Ovary (tissue), 9 donors: Measurements from ENCODE around the gene ZSWIM5. TPM values are rescaled to one million over a fixed set of nuclear protein-coding genes. Genes with fewer than 3 reads are reported as not detected.

Source experiments
- DNase-seq, 5 donors: peaks; one replicate each; pipeline ENCODE4 v3.0.0-alpha.2; 2019 to 2020
- H3K27ac ChIP-seq, 2 donors: fragments of 200-600 bp; one replicate each; pipeline versions ENCODE4 v1.5.1 to v1.8.0; 2019 to 2022
- H3K27me3 ChIP-seq: fragments of 200-600 bp; one replicate; pipeline ENCODE4 v1.8.0; 2022
- H3K36me3 ChIP-seq: fragments of 200-600 bp; sonication (generic); one replicate; pipeline ENCODE4 v1.5.1; 2019
- H3K4me1 ChIP-seq: one replicate; pipeline ENCODE4 v1.8.1; 2013; ENCODE audit warnings: mild to moderate bottlenecking, moderate library complexity; ENCODE audit not compliant: insufficient read depth
- H3K4me3 ChIP-seq: fragments of 200-600 bp; sonication (generic); one replicate; pipeline ENCODE4 v1.5.1; 2017
- H3K9me3 ChIP-seq, 2 donors: fragments of 200-600 bp in 1 of 2; sonication (generic) in 1 of 2; one replicate each; pipeline versions ENCODE4 v1.5.1 to v1.8.1; 2013 to 2019; ENCODE audit warnings: mild to moderate bottlenecking in 1 of 2, moderate library complexity in 1 of 2
- EP300 ChIP-seq: sonication (generic); formaldehyde crosslinking; IDR thresholded peaks from one replicate; pipeline ENCODE4 v1.6.1; 2017; ENCODE audit warnings: antibody characterized with exemption
- POLR2A ChIP-seq: fragments of 450-650 bp; IDR thresholded peaks from one replicate; pipeline ENCODE4 v1.6.1; 2017; ENCODE audit warnings: antibody characterized with exemption, mild to moderate bottlenecking, moderate library complexity
- WGBS, 3 donors: extraction: QIAGEN DNeasy Blood & Tissue Kit in 1 of 3; methylation state at CpG; one replicate each; pipeline versions ENCODE4 v1.1.5 to v1.1.7; 2013 to 2017; 5-methylcytosine and 5-hydroxymethylcytosine counted together
- intact Hi-C, 4 donors: fragments of 100-400 bp; cut with DNase I; formaldehyde crosslinking; loops; one replicate each; pipeline versions ENCODE4 v1.11.0 to v1.15.1; 2022 to 2023
- polyA plus RNA-seq, 2 donors: library from polyadenylated mRNA; stranded (reverse); fragments of 200-250 nt in 1 of 2; fragments of 350-450 nt in 1 of 2; fragmentation: Illumina TruSeq in 1 of 2; extraction: RNeasy Lipid Tissue Mini Kit (QIAGEN cat#74804) in 1 of 2; gene quantifications; one replicate each; pipeline ENCODE4 v1.2.3, GENCODE V29; 2013 to 2014
- total RNA-seq, 7 donors: library from RNA; depleted of rRNA in 2 of 7; stranded (reverse); fragments of >200 nt in 2 of 7; fragmentation: NEBNext Ultra II Directional in 3 of 7; extraction: Animal tissue kit (Norgen Biotek cat#: 25700) in 3 of 7; gene quantifications; one replicate each; pipeline versions ENCODE4 v1.1.0 to v1.2.4, GENCODE V29; 2016 to 2023
- TF ChIP-seq, protein P1 (sequence below), 3 donors: fragments of 450-650 bp in 2 of 3; fragments of 200-600 bp in 1 of 3; IDR thresholded peaks; one replicate each; pipeline versions ENCODE4 v1.5.1 to v1.8.0; 2016 to 2022; ENCODE audit warnings: antibody characterized with exemption in 3 of 3, mild to moderate bottlenecking in 1 of 3
- donor health status: DM: no; HTN: no; CAD: no; lungs with moderate emphysema.
- donor health status: DM: no; HTN: no; CAD: no.
- donor health status: Bipolar disorder and iron deficiency.
- donor health status: DM: yes; HTN: yes; CAD: no.
- donor health status: DM: no; HTN: no; CAD: no.
- donor health status: DM: yes; HTN: yes; CAD: no.

Gene ZSWIM5
- total and polyA plus RNA-seq, 9 donors, result 6.0 to 13.3 (median 10.0) TPM

DNA sequence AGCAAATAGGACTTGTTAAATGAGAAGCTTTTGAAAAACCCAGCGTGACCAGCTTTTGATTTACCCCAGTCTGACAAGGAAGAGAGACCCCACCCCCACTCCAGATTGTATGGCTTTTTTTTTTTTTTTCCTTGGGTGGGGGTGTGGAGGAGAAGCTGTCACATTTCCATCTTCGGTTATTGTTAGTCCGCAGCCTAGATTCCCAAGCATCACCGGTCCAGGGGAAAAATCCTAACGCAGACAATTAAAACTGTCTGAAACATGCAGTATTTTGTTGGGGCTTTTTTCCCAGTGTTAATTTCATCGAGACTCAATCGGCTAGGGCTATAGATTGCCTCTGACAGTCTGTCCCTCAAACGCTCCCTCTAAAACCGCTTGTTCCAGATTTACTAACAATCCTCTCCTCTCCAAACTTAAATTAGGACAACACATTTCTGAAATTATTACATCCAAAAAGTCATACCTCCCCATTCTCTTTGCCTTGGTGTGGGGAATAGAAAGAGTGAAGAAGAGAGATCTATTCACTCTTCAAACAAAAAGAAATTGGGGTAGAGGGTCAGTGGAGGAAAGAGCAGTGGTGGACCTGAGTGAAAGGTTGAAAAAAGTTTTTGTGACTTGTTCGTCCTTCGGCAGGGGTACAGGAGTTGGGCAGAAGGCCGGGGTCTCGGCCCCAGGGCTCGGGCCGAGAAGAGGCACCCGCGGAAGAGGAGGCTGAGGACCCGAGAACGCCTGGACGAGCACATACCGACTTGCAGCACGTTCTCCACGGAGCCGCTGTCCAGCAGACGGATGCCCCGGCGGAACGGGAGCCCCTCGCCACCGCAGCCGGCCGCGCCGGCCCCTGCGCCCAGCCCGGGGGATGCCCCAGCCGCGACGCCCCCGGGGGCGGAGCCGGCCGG is 1.1 kb downstream of the ZSWIM5 start:
- peak; percentile 50 to 72 (median 62) for DNase-seq
- peak overlapping the region in 1 of 2 donors; percentile 91 for H3K27ac ChIP-seq
- intact Hi-C loops, result no loop called here
- no peaks in the 10 kb centered on the region for H3K4me1 ChIP-seq
- H3K27me3 ChIP-seq, result no peaks in the 10 kb centered on the region
- H3K4me3 ChIP-seq, result peak overlapping the region; percentile 97
- H3K36me3 ChIP-seq, result no peaks in the 10 kb centered on the region
- WGBS, 3 donors, result 1% methylated on average over 33 to 43 of the region's 43 CpGs
- no peaks in the 10 kb centered on the region for H3K9me3 ChIP-seq
- TF ChIP-seq POLR2A (no peak), EP300 (no peak)
- TF ChIP-seq, protein P1, sequence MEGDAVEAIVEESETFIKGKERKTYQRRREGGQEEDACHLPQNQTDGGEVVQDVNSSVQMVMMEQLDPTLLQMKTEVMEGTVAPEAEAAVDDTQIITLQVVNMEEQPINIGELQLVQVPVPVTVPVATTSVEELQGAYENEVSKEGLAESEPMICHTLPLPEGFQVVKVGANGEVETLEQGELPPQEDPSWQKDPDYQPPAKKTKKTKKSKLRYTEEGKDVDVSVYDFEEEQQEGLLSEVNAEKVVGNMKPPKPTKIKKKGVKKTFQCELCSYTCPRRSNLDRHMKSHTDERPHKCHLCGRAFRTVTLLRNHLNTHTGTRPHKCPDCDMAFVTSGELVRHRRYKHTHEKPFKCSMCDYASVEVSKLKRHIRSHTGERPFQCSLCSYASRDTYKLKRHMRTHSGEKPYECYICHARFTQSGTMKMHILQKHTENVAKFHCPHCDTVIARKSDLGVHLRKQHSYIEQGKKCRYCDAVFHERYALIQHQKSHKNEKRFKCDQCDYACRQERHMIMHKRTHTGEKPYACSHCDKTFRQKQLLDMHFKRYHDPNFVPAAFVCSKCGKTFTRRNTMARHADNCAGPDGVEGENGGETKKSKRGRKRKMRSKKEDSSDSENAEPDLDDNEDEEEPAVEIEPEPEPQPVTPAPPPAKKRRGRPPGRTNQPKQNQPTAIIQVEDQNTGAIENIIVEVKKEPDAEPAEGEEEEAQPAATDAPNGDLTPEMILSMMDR (IDR thresholded peaks at IDR 0.05), result no peak

DNA sequence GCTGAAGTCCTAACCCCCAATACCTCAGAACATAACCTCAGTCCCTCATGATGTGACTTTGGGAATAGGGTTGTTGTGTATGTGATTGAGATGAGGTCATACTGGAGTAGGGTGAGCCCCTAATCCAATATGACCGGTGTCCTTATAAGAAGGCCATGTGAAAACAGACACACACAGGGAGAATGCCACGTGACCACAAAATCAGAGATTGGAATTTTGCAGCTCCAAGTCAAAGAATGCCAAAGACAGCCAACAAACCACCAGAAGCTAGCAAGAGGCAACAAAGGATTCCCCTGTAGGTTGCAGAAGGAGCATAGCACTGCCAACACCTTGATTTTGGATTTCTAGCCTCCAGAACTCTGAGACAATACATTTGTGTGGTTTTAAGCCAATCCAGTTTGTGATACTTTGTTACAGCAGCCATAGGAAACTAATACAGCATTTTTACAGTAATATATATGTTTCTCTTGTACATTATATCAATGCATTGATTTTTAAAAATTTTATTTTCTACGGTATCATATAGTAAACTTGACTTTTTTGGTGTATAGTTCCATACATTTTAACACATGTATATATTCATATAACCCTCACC is 5.4 kb downstream of the ZSWIM5 start:
- no peaks in the 10 kb centered on the region for H3K9me3 ChIP-seq
- DNase-seq, result no peak
- 94 to 96% (median 95%) methylated on average over 3 of the region's 3 CpGs for WGBS, 3 donors
- H3K36me3 ChIP-seq, result no peaks in the 10 kb centered on the region
- intact Hi-C loops, result no loop called here
- no peak overlapping the region for H3K27ac ChIP-seq
- H3K4me3 ChIP-seq, result no peak overlapping the region
- H3K4me1 ChIP-seq, result no peaks in the 10 kb centered on the region
- no peaks in the 10 kb centered on the region for H3K27me3 ChIP-seq
- TF ChIP-seq, protein P1 (IDR thresholded peaks at IDR 0.05), result no peak
- no peak for TF ChIP-seq EP300
- TF ChIP-seq POLR2A, result no peak

GRCh38 chr1:45200435-45200834 is 6.0 kb downstream of the ZSWIM5 start:
- TF ChIP-seq POLR2A (no peak), EP300 (no peak)
- TF ChIP-seq, protein P1 (IDR thresholded peaks at IDR 0.05), result no peak
- Histone ChIP-seq H3K4me3 (no peak overlapping the region), H3K27ac (no peak overlapping the region), H3K36me3 (no peaks in the 10 kb centered on the region), H3K27me3 (no peaks in the 10 kb centered on the region), H3K4me1 (no peaks in the 10 kb centered on the region), H3K9me3 (no peaks in the 10 kb centered on the region)
- no peak for DNase-seq
- intact Hi-C loops, result no loop called here

DNA sequence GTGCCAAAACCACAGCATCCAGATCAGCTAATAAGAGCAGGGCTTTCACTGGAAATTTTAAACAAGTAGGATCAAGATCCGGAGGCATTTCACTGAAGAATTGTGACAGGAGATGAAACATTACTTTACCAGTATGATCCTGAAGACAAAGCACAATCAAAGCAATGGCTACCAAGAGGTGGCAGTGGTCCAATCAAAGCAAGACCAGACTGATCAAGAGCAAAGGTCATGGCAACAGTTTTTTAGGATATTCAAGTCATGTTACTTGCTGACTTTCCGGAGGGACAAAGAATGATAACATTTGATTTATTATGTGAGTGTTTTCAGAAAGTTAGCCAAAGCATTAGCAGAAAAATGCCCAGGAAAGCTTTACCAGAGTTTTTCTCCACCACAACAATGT is 8.2 kb downstream of the ZSWIM5 start:
- H3K4me3 ChIP-seq, result no peak overlapping the region
- no peak for TF ChIP-seq POLR2A
- TF ChIP-seq, protein P1 (IDR thresholded peaks at IDR 0.05), result no peak
- no peak for TF ChIP-seq EP300
- WGBS, 3 donors, result 13 to 38% (median 19%) methylated on average over 2 of the region's 2 CpGs
- H3K36me3 ChIP-seq, result no peaks in the 10 kb centered on the region
- no peaks in the 10 kb centered on the region for H3K4me1 ChIP-seq
- no peak overlapping the region for H3K27ac ChIP-seq
- no peak for DNase-seq
- no peaks in the 10 kb centered on the region for H3K27me3 ChIP-seq
- intact Hi-C loops, result no loop called here
- no peaks in the 10 kb centered on the region for H3K9me3 ChIP-seq
